Measurements from ENCODE around the gene PPP1R14B. TPM values are rescaled to one million over a fixed set of nuclear protein-coding genes. Genes with fewer than 3 reads are reported as not detected.

Gene PPP1R14B
- total and polyA plus RNA-seq, 2 of the 13 experiments (the other 11 are each of a cell fraction or from before 2014, with no cell fraction given): 110 to 148 TPM

GRCh38 chr11:64226507-64227051 is 20.2 kb downstream of the PPP1R14B start (continued):
- TF ChIP-seq MXD3 (CRISPR knock-in tag; IDR thresholded peaks at IDR 0.05) (peak; percentile 54; the same call in 1 of the 2 replicates), ZNF841 (CRISPR knock-in tag; IDR thresholded peaks at IDR 0.05; ENCODE audit: borderline replicate concordance) (no peak), ZMYM2 (CRISPR knock-in tag; IDR thresholded peaks at IDR 0.05) (no peak), HDAC2 (CRISPR knock-in tag; IDR thresholded peaks at IDR 0.05) (peak; percentile 31; the same call in 1 of the 2 replicates), SNAPC4 (CRISPR knock-in tag; IDR thresholded peaks at IDR 0.05) (0 out of 2 replicates have a peak, but pooled peaks have one; percentile 13), CREBL2 (CRISPR knock-in tag; IDR thresholded peaks at IDR 0.05; ENCODE audit: borderline replicate concordance) (no peak), TEAD2 (CRISPR knock-in tag; IDR thresholded peaks at IDR 0.05) (no peak), CSRNP1 (CRISPR knock-in tag; IDR thresholded peaks at IDR 0.05) (peak; percentile 69; the same call in 1 of the 2 replicates), E2F1 (CRISPR knock-in tag; IDR thresholded peaks at IDR 0.05) (no peak; the same call in 1 of the 2 replicates), RFX3 (CRISPR knock-in tag; IDR thresholded peaks at IDR 0.05) (no peak), ZNF891 (CRISPR knock-in tag; IDR thresholded peaks at IDR 0.05) (0 out of 2 replicates have a peak, but pooled peaks have one; percentile 50), HOXA5 (CRISPR knock-in tag; IDR thresholded peaks at IDR 0.05) (0 out of 2 replicates have a peak, but pooled peaks have one; percentile 25), ZNF598 (CRISPR knock-in tag; IDR thresholded peaks at IDR 0.05; ENCODE audit: borderline replicate concordance) (0 out of 2 replicates have a peak, but pooled peaks have one; percentile 25), ZNF142 (CRISPR knock-in tag; IDR thresholded peaks at IDR 0.05) (no peak)

All from HepG2 (cell line).